MCF 10A (cell line): ENCODE data around the gene ANP32A. TPM values are rescaled to one million over a fixed set of nuclear protein-coding genes. Genes with fewer than 3 reads are reported as not detected.

Source experiments
- BruUV-seq: library from RNA; stranded (reverse); fragments of 400-500 nt; replicated peaks from 2 replicates; lab custom pipeline; 2021; lab: Mats Ljungman, UMichigan
- CTCF ChIA-PET: fragments of 300-600 bp; sonication (Branson Sonifier 250); formaldehyde crosslinking; extraction: SDS; loops from one replicate; lab custom pipeline; 2021; ENCODE audit warnings: antibody characterized with exemption, inconsistent platforms; lab: Yijun Ruan, JAX
- POLR2A ChIA-PET: fragments of 300-600, 350-650 bp; sonication (Branson Sonifier 250); formaldehyde crosslinking; extraction: SDS; loops from one replicate; lab custom pipeline; 2020; ENCODE audit warnings: antibody characterized with exemption, inconsistent platforms; lab: Yijun Ruan, JAX
- DNase-seq: peaks from one replicate; pipeline ENCODE4 v3.0.0-alpha.2; 2018; ENCODE audit not compliant: unreplicated experiment
- H3K27ac Mint-ChIP-seq: one replicate; pipeline ENCODE4 v1.8.0; 2022; ENCODE audit warnings: mild to moderate bottlenecking, low read depth, mixed read lengths; ENCODE audit not compliant: unreplicated experiment
- H3K27me3 Mint-ChIP-seq: one replicate; pipeline ENCODE4 v1.8.0; 2022; ENCODE audit warnings: mixed read lengths; ENCODE audit not compliant: insufficient read depth, unreplicated experiment
- H3K36me3 Mint-ChIP-seq: one replicate; pipeline ENCODE4 v1.8.0; 2022; ENCODE audit warnings: mild to moderate bottlenecking, moderate library complexity, mixed read lengths; ENCODE audit not compliant: insufficient read depth, unreplicated experiment
- H3K4me1 Mint-ChIP-seq: one replicate; pipeline ENCODE4 v1.8.0; 2022; ENCODE audit warnings: mixed read lengths; ENCODE audit not compliant: insufficient read depth, unreplicated experiment
- H3K4me3 Mint-ChIP-seq: one replicate; pipeline ENCODE4 v1.8.0; 2022; ENCODE audit warnings: mild to moderate bottlenecking, moderate library complexity, mixed read lengths; ENCODE audit not compliant: unreplicated experiment
- H3K9me3 Mint-ChIP-seq: one replicate; pipeline ENCODE4 v1.8.0; 2022; ENCODE audit warnings: mixed read lengths; ENCODE audit not compliant: unreplicated experiment
- CTCF ChIP-seq: fragments of 200-600 bp; IDR thresholded peaks from one replicate; pipeline ENCODE4 v1.8.0; 2022; ENCODE audit warnings: antibody characterized with exemption, mild to moderate bottlenecking; ENCODE audit not compliant: unreplicated experiment
- intact Hi-C: fragments of 100-400 bp; cut with micrococcal nuclease; formaldehyde crosslinking; loops from 2 replicates; pipeline ENCODE4 v1.14.1; 2022
- total RNA-seq: library from RNA; stranded (reverse); gene quantifications from 2 replicates; pipeline ENCODE4 v1.2.3, GENCODE V29; 2022

Gene ANP32A
- total RNA-seq, 1 experiment from 2014 or later: 150 TPM

GRCh38 chr15:68817304-68818065 is 3.2 kb downstream of the ANP32A start:
- POLR2A ChIA-PET: interaction anchor here (0.6 to 5.4 kb wide), 14 partner anchors 11 to 1286 kb away, joined by 3 to 95 read pairs (median 3); partner anchors contain the start of genes FEM1B, RPLP1 and SPESP1
- no TSS peak for BruUV-seq
- Mint-ChIP-seq H3K4me1 (peaks cover 41% of the 10 kb centered on the region), H3K9me3 (no peaks in the 10 kb centered on the region), H3K27ac (peak overlapping the region; percentile 87), H3K27me3 (no peaks in the 10 kb centered on the region), H3K36me3 (peaks cover 7% of the 10 kb centered on the region), H3K4me3 (peak overlapping the region; percentile 96)
- no peak for TF ChIP-seq CTCF
- intact Hi-C loops: loop anchor here (2.0 to 5.0 kb wide), 2 partner anchors 23 to 35 kb away; no protein-coding TSS in a partner anchor
- DNase-seq: peak; percentile 62
- CTCF ChIA-PET: interaction anchor here (0.5 to 2.3 kb wide), 3 partner anchors 23 to 645 kb away, joined by 4 to 8 read pairs (median 5); no protein-coding TSS in a partner anchor

- ChIA-PET CTCF (interaction anchor here (0.8 to 2.3 kb wide), 3 partner anchors 22 to 87 kb away, joined by 3 to 8 read pairs (median 5); no protein-coding TSS in a partner anchor), POLR2A (interaction anchor here (0.6 to 5.4 kb wide), 8 partner anchors 14 to 712 kb away, joined by 3 to 95 read pairs (median 4); partner anchors contain the start of genes FEM1B and SPESP1)
- no peak for TF ChIP-seq CTCF
- Mint-ChIP-seq H3K4me1 (peaks cover 41% of the 10 kb centered on the region), H3K9me3 (no peaks in the 10 kb centered on the region), H3K27me3 (no peaks in the 10 kb centered on the region), H3K4me3 (peak overlapping the region; percentile 96), H3K36me3 (peaks cover 7% of the 10 kb centered on the region), H3K27ac (peak overlapping the region; percentile 87)
- intact Hi-C loops: loop anchor here (2.0 to 5.0 kb wide), 2 partner anchors 22 to 35 kb away; no protein-coding TSS in a partner anchor
- BruUV-seq: TSS peak; percentile 14
- DNase-seq: peak; percentile 14
These were observed 3.8 kb downstream of the ANP32A start for GRCh38 chr15:68816795-68817303.

GRCh38 chr15:68816158-68816557 is 4.5 kb downstream of the ANP32A start:
- intact Hi-C loops: loop anchor here (2.0 to 5.0 kb wide), 2 partner anchors 21 to 34 kb away; no protein-coding TSS in a partner anchor
- POLR2A ChIA-PET: interaction anchor here (0.6 to 5.4 kb wide), 7 partner anchors 8 to 535 kb away, joined by 3 to 95 read pairs (median 4); no protein-coding TSS in a partner anchor
- H3K4me3 Mint-ChIP-seq: peak overlapping the region; percentile 96
- BruUV-seq: no TSS peak
- peaks cover 42% of the 10 kb centered on the region for H3K4me1 Mint-ChIP-seq
- TF ChIP-seq CTCF: no peak
- H3K9me3 Mint-ChIP-seq: no peaks in the 10 kb centered on the region
- peak overlapping the region; percentile 46 for H3K27ac Mint-ChIP-seq
- peaks cover 7% of the 10 kb centered on the region for H3K36me3 Mint-ChIP-seq
- no peaks in the 10 kb centered on the region for H3K27me3 Mint-ChIP-seq
- no peak for DNase-seq
- CTCF ChIA-PET: interaction anchor here (0.8 to 2.3 kb wide), 3 partner anchors 21 to 87 kb away, joined by 3 to 8 read pairs (median 5); no protein-coding TSS in a partner anchor
